ENCODE measurements around the gene TOPBP1. TPM values are rescaled to one million over a fixed set of nuclear protein-coding genes. Genes with fewer than 3 reads are reported as not detected.

The TOPBP1 gene
- total RNA-seq, 1 experiment from 2014 or later = 34.3 TPM

- H3K4me3 Mint-ChIP-seq = no peak overlapping the region
- no peaks in the 10 kb centered on the region for H3K36me3 Mint-ChIP-seq
- no peaks in the 10 kb centered on the region for H3K9me3 Mint-ChIP-seq
- H3K27ac Mint-ChIP-seq = no peak overlapping the region
- no peak for TF ChIP-seq ZNF396 (CRISPR knock-in tag; IDR thresholded peaks at IDR 0.05; ENCODE audit: borderline replicate concordance)
- TF ChIP-seq CREM (CRISPR knock-in tag; IDR thresholded peaks at IDR 0.05) = no peak
- TF ChIP-seq ESRRA (CRISPR knock-in tag; IDR thresholded peaks at IDR 0.05; ENCODE audit: borderline replicate concordance) = no peak
- TF ChIP-seq AFF4 (CRISPR knock-in tag; IDR thresholded peaks at IDR 0.05; ENCODE audit: borderline replicate concordance) = no peak
- TF ChIP-seq NFYB (CRISPR knock-in tag; conservative IDR thresholded peaks at IDR 0.05; ENCODE audit: low read depth) = no peak
- no peak for TF ChIP-seq GRHL2 (CRISPR knock-in tag; IDR thresholded peaks at IDR 0.05; ENCODE audit: insufficient replicate concordance, severe bottlenecking)
- TF ChIP-seq ZNF138 (CRISPR knock-in tag; conservative IDR thresholded peaks at IDR 0.05) = no peak
- TF ChIP-seq ZNF281 (CRISPR knock-in tag; IDR thresholded peaks at IDR 0.05) = no peak
- TF ChIP-seq, protein P1, sequence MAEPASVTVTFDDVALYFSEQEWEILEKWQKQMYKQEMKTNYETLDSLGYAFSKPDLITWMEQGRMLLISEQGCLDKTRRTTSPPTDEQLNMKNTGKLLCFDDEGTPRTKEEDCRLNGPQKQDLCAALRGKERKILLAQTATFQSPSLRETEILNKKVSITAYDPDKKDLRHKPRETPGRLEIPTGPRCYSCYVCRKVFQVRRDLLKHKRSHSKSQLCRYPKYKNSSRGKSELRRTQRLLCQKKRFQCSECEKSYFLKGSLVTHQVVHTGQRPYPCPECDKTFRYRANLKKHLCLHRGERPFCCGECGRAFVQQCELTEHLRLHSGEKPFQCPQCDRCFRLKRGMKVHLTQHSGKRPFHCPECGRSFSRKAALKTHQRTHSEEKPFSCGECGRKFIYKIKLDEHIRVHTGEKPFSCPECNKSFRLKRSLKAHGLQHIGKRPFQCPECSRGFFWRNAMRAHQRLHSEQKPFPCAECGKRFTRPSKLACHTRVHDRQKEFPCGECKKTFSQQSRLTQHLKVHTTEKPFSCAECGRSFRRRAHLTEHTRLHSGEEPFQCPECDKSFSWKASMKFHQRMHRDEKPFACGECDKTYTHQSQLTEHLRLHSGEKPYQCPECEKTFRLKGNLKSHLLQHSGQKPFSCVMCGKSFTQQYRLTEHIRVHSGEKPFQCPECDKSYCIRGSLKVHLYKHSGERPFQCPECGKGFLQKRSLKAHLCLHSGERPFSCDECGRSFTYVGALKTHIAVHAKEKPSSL (CRISPR knock-in tag; conservative IDR thresholded peaks at IDR 0.05) = no peak
- TF ChIP-seq MXD4 (CRISPR knock-in tag; IDR thresholded peaks at IDR 0.05; ENCODE audit: borderline replicate concordance) = no peak
- TF ChIP-seq RELA (CRISPR knock-in tag; IDR thresholded peaks at IDR 0.05; ENCODE audit: borderline replicate concordance) = no peak
- TF ChIP-seq, protein P2, sequence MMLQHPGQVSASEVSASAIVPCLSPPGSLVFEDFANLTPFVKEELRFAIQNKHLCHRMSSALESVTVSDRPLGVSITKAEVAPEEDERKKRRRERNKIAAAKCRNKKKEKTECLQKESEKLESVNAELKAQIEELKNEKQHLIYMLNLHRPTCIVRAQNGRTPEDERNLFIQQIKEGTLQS (CRISPR knock-in tag; conservative IDR thresholded peaks at IDR 0.05) = no peak
- no peak for TF ChIP-seq ERG (CRISPR knock-in tag; IDR thresholded peaks at IDR 0.05)
- no peak for TF ChIP-seq STAT6 (CRISPR knock-in tag; conservative IDR thresholded peaks at IDR 0.05; ENCODE audit: low read depth)
- TF ChIP-seq, protein P3, sequence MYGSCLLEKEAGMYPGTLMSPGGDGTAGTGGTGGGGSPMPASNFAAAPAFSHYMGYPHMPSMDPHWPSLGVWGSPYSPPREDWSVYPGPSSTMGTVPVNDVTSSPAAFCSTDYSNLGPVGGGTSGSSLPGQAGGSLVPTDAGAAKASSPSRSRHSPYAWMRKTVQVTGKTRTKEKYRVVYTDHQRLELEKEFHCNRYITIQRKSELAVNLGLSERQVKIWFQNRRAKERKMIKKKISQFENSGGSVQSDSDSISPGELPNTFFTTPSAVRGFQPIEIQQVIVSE (CRISPR knock-in tag; IDR thresholded peaks at IDR 0.05; ENCODE audit: borderline replicate concordance) = no peak
- H3K27me3 Mint-ChIP-seq (ENCODE audit: low read depth) = no peaks in the 10 kb centered on the region
- CTCF ChIA-PET = no interaction called here
- ATAC-seq = no peak
- POLR2A ChIA-PET = no interaction called here
- no peak for DNase-seq (ENCODE audit: low spot score)
- H3K4me1 Mint-ChIP-seq = peaks cover 11% of the 10 kb centered on the region
Observed at GRCh38 chr3:133568294-133569014, 93.3 kb downstream of the TOPBP1 start.
